Natural killer cell (primary cell): ENCODE measurements around the gene MAPRE3. TPM values are rescaled to one million over a fixed set of nuclear protein-coding genes. Genes with fewer than 3 reads are reported as not detected.

Source experiments
- ATAC-seq, 3 donors: fragments of 150-1000 bp in 2 of 3; fragments of 200-7000 bp in 1 of 3; cut with Tn5 transposase; 1 replicate in 1 of 3; 2 replicates in 2 of 3; pipeline ENCODE4 v1.10.0; 2021; ENCODE audit warnings: mild to moderate bottlenecking in 2 of 3, moderate library complexity in 2 of 3
- DNase-seq, 2 donors: peaks; one replicate each; pipeline versions ENCODE4 v3.0.0 to v3.0.0-alpha.2; 2013 to 2021; ENCODE audit warnings: mixed read lengths in 1 of 2
- H3K27ac ChIP-seq: one replicate; pipeline ENCODE4 v1.5.1; 2013; ENCODE audit warnings: mild to moderate bottlenecking, low read length
- H3K27me3 ChIP-seq: one replicate; pipeline ENCODE4 v1.6.1; 2013; ENCODE audit warnings: low read length; ENCODE audit not compliant: control insufficient read depth, insufficient read depth
- H3K36me3 ChIP-seq: one replicate; pipeline ENCODE4 v1.6.1; 2013; ENCODE audit warnings: low read length; ENCODE audit not compliant: control insufficient read depth, insufficient read depth
- H3K4me1 ChIP-seq: one replicate; pipeline ENCODE4 v1.6.1; 2013; ENCODE audit warnings: low read length; ENCODE audit not compliant: control insufficient read depth, insufficient read depth
- H3K4me3 ChIP-seq: one replicate; pipeline ENCODE4 v1.5.1; 2013; ENCODE audit warnings: low read length
- H3K9me3 ChIP-seq: one replicate; pipeline ENCODE4 v1.6.1; 2013; ENCODE audit warnings: low read length; ENCODE audit not compliant: control insufficient read depth, insufficient read depth
- H3K27ac Mint-ChIP-seq, 2 donors: one replicate each; pipeline ENCODE4 v1.8.0; 2022; ENCODE audit warnings: mild to moderate bottlenecking in 2 of 2, mixed read lengths in 2 of 2, moderate library complexity in 1 of 2
- H3K27me3 Mint-ChIP-seq, 2 donors: one replicate each; pipeline ENCODE4 v1.8.0; 2022; ENCODE audit warnings: low read depth in 2 of 2, mixed read lengths in 2 of 2
- H3K36me3 Mint-ChIP-seq: one replicate; pipeline ENCODE4 v1.8.0; 2022; ENCODE audit warnings: mixed read lengths
- H3K4me1 Mint-ChIP-seq, 2 donors: one replicate each; pipeline ENCODE4 v1.8.0; 2022; ENCODE audit warnings: mixed read lengths in 2 of 2
- H3K4me3 Mint-ChIP-seq: one replicate; pipeline ENCODE4 v1.8.0; 2022; ENCODE audit warnings: mild to moderate bottlenecking, moderate library complexity, mixed read lengths
- H3K9me3 Mint-ChIP-seq, 2 donors: one replicate each; pipeline ENCODE4 v1.8.0; 2022; ENCODE audit warnings: mixed read lengths in 2 of 2
- CTCF ChIP-seq: fragments of 200-600 bp; IDR thresholded peaks from one replicate; pipeline ENCODE4 v1.8.0; 2022; ENCODE audit warnings: antibody characterized with exemption
- WGBS: methylation state at CpG from one replicate; pipeline ENCODE4 v1.1.7; 2013; ENCODE audit warnings: missing lambda C conversion rate; ENCODE audit not compliant: insufficient coverage; 5-methylcytosine and 5-hydroxymethylcytosine counted together
- intact Hi-C: fragments of 100-400 bp; cut with micrococcal nuclease; formaldehyde crosslinking; loops from one replicate; pipeline ENCODE4 v1.14.2; 2022
- total RNA-seq, 4 donors: library from RNA; stranded (reverse); fragments of 120-200 nt in 1 of 4; gene quantifications; one replicate each; pipeline versions ENCODE4 v1.2.3 to v1.2.4, GENCODE V29; 2013 to 2022

The MAPRE3 gene
- total RNA-seq, 3 donors from 2014 or later (not counting 1 experiment from before 2014, with no cell fraction given) = 3.9 to 5.0 (median 4.2) TPM

GRCh38 chr2:26932974-26933373 lies 37.5 kb upstream of the MAPRE3 start:
- H3K36me3 Mint-ChIP-seq = no peaks in the 10 kb centered on the region
- intact Hi-C loops = no loop called here
- Histone ChIP-seq H3K4me3 (no peak overlapping the region), H3K27me3 (no peaks in the 10 kb centered on the region), H3K36me3 (no peaks in the 10 kb centered on the region), H3K4me1 (no peaks in the 10 kb centered on the region), H3K9me3 (no peaks in the 10 kb centered on the region), H3K27ac (no peak overlapping the region)
- no peaks in the 10 kb centered on the region for H3K9me3 Mint-ChIP-seq
- no peak for DNase-seq
- no peak for ATAC-seq
- no peak overlapping the region for H3K4me3 Mint-ChIP-seq
- TF ChIP-seq CTCF = no peak
- H3K27ac Mint-ChIP-seq = no peak overlapping the region
- no peaks in the 10 kb centered on the region for H3K4me1 Mint-ChIP-seq
- H3K27me3 Mint-ChIP-seq = peaks cover 2 to 7% of the 10 kb centered on the region in 2 donors
- whole genome bisulfite sequencing = 81% methylated on average over 11 of the region's 11 CpGs

GRCh38 chr2:26933431-26934334 lies 36.8 kb upstream of the MAPRE3 start:
- no peaks in the 10 kb centered on the region for H3K4me1 Mint-ChIP-seq
- DNase-seq = no peak
- no peaks in the 10 kb centered on the region for H3K9me3 Mint-ChIP-seq
- intact Hi-C loops = no loop called here
- peaks cover 2 to 7% of the 10 kb centered on the region in 2 donors for H3K27me3 Mint-ChIP-seq
- TF ChIP-seq CTCF = no peak
- no peak overlapping the region for H3K4me3 Mint-ChIP-seq
- no peaks in the 10 kb centered on the region for H3K36me3 Mint-ChIP-seq
- no peaks in the 10 kb centered on the region for H3K36me3 ChIP-seq
- no peak overlapping the region for H3K27ac ChIP-seq
- ATAC-seq = no peak
- H3K4me1 ChIP-seq = no peaks in the 10 kb centered on the region
- WGBS = 84% methylated on average over 16 of the region's 16 CpGs
- H3K9me3 ChIP-seq = no peaks in the 10 kb centered on the region
- no peak overlapping the region for H3K27ac Mint-ChIP-seq
- no peak overlapping the region for H3K4me3 ChIP-seq
- H3K27me3 ChIP-seq = no peaks in the 10 kb centered on the region

GRCh38 chr2:26934335-26934724 lies 36.1 kb upstream of the MAPRE3 start:
- intact Hi-C loops = no loop called here
- no peaks in the 10 kb centered on the region for H3K36me3 Mint-ChIP-seq
- no peaks in the 10 kb centered on the region for H3K4me1 Mint-ChIP-seq
- H3K27ac Mint-ChIP-seq = no peak overlapping the region
- 83% methylated on average over 10 of the region's 10 CpGs for WGBS
- Histone ChIP-seq H3K4me1 (no peaks in the 10 kb centered on the region), H3K9me3 (no peaks in the 10 kb centered on the region), H3K4me3 (no peak overlapping the region), H3K27ac (no peak overlapping the region), H3K27me3 (no peaks in the 10 kb centered on the region), H3K36me3 (no peaks in the 10 kb centered on the region)
- peaks cover 5 to 7% of the 10 kb centered on the region in 2 donors for H3K27me3 Mint-ChIP-seq
- no peak overlapping the region for H3K4me3 Mint-ChIP-seq
- no peak for TF ChIP-seq CTCF
- ATAC-seq = no peak
- DNase-seq = no peak
- no peaks in the 10 kb centered on the region for H3K9me3 Mint-ChIP-seq
